SU-DHL-6 (cell line): ENCODE results near the gene ST7L.

Source experiments
- H2AFZ ChIP-seq: fragments of 200-600 bp; sonication (generic); 2 replicates; pipeline ENCODE4 v1.6.1; 2014; ENCODE audit warnings: low read depth, mild to moderate bottlenecking, moderate library complexity, mixed read lengths, antibody characterized with exemption, low read length; ENCODE audit not compliant: severe bottlenecking
- H3F3A ChIP-seq: fragments of 200-600 bp; shearing (Covaris generic); 2 replicates; pipeline ENCODE4 v1.6.0; 2016; ENCODE audit warnings: antibody characterized with exemption, mild to moderate bottlenecking; ENCODE audit not compliant: insufficient read depth
- H3K27ac ChIP-seq: fragments of 200-600 bp; sonication (generic); 2 replicates; pipeline ENCODE4 v1.5.1; 2016; ENCODE audit warnings: low read depth, mild to moderate bottlenecking, low read length, moderate library complexity, mixed read lengths
- H3K27me3 ChIP-seq: fragments of 200-600 bp; sonication (generic), shearing (Covaris generic); 2 replicates; pipeline ENCODE4 v1.6.0; 2014; ENCODE audit warnings: mild to moderate bottlenecking, low read length
- H3K36me3 ChIP-seq: fragments of 200-600 bp; sonication (generic); 2 replicates; pipeline ENCODE4 v1.6.1; 2014; ENCODE audit warnings: mild to moderate bottlenecking, low read length, mixed read lengths
- H3K4me2 ChIP-seq: fragments of 300-600, 200-600 bp; shearing (Covaris generic), sonication (generic); 2 replicates; pipeline ENCODE4 v1.6.0; 2014; ENCODE audit warnings: low read length, low read depth, mild to moderate bottlenecking; ENCODE audit not compliant: poor library complexity, severe bottlenecking
- H3K4me3 ChIP-seq: fragments of 200-600 bp; sonication (generic); 2 replicates; pipeline ENCODE4 v1.5.1; 2014; ENCODE audit warnings: antibody characterized with exemption, low read length, mild to moderate bottlenecking, mixed read lengths; ENCODE audit not compliant: insufficient read depth, poor library complexity, severe bottlenecking
- H3K79me2 ChIP-seq: fragments of 200-600 bp; sonication (generic); 2 replicates; pipeline ENCODE4 v1.6.1; 2014; ENCODE audit warnings: mild to moderate bottlenecking, low read length, moderate library complexity; ENCODE audit not compliant: insufficient read depth
- H3K9ac ChIP-seq: fragments of 200-600 bp; sonication (generic); 2 replicates; pipeline ENCODE4 v1.7.0; 2014; ENCODE audit warnings: mild to moderate bottlenecking, low read length
- H3K9me2 ChIP-seq: fragments of 200-600 bp; sonication (generic); replicated peaks from 2 replicates; pipeline ENCODE4 v1.6.1; 2014; ENCODE audit warnings: low read length; ENCODE audit not compliant: insufficient read depth
- H3K9me3 ChIP-seq: fragments of 200-600 bp; sonication (generic); 2 replicates; pipeline ENCODE4 v1.6.1; 2014; ENCODE audit warnings: low read length, mixed read lengths; ENCODE audit not compliant: insufficient read depth
- H4K20me1 ChIP-seq: fragments of 200-600 bp; sonication (generic); 2 replicates; pipeline ENCODE4 v1.6.1; 2014; ENCODE audit warnings: low read depth, mild to moderate bottlenecking, antibody characterized with exemption, low read length, moderate library complexity, mixed read lengths
- CTCF ChIP-seq: fragments of 200-600 bp; sonication (generic); IDR thresholded peaks from one replicate; pipeline ENCODE4 v1.5.1; 2017; ENCODE audit warnings: antibody characterized with exemption, mild to moderate bottlenecking, low read length, moderate library complexity; ENCODE audit not compliant: insufficient read depth, poor library complexity, severe bottlenecking
- EZH2phosphoT487 ChIP-seq: fragments of 200-600 bp; sonication (generic), shearing (Covaris generic); conservative IDR thresholded peaks from 2 replicates; pipeline ENCODE4 v1.6.1; 2018; ENCODE audit warnings: mild to moderate bottlenecking, antibody characterized with exemption, low read length, moderate library complexity, mixed read lengths

The ST7L gene

DNA sequence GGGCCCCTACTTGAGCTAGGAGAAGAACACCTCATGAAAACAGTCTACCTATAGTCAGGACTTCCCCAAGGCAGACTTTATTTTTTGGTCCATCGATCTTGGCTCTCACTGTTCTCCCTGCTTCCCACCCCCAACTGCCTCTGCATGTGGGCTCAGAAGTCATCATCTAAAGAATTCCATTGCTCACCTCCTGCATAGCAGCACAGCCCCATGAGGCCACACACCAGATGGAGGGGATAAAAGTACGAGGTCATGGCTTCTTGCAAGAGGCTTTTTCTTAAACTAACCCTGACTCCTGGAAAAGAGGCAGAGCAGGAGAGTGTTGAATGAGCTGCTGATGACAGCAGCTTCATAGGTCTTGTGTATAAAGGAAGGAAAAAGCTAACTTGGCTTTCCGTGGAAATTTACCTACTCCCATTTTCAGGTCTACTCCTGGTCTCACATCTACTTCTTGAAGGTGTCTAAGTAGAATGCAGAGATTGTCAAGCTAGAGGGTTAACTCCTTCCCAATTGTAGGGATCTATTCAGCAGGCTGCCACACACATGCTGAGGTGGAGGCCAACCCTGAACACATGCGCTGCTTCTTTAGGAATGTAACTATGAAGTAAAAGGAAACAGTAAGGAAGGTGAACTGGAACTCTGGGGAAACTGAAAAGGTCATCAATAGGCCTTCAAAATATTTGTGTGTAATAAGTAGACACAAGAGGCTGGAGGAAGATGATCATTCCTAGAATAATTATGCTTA lies 91.5 kb downstream of the ST7L start:
- H3K36me3 ChIP-seq, result no peaks in the 10 kb centered on the region
- H3K9ac ChIP-seq, result no peak overlapping the region
- H3F3A ChIP-seq, result no peaks in the 10 kb centered on the region
- no peaks in the 10 kb centered on the region for H3K27me3 ChIP-seq
- no peak overlapping the region for H3K27ac ChIP-seq
- H3K9me2 ChIP-seq, result no peaks in the 10 kb centered on the region
- no peak overlapping the region for H3K4me3 ChIP-seq
- no peak overlapping the region for H2AFZ ChIP-seq
- H3K9me3 ChIP-seq, result no peaks in the 10 kb centered on the region
- H3K79me2 ChIP-seq, result no peaks in the 10 kb centered on the region
- H3K4me2 ChIP-seq, result no peak overlapping the region
- TF ChIP-seq EZH2phosphoT487 (no peak), CTCF (no peak)
- H4K20me1 ChIP-seq, result no peaks in the 10 kb centered on the region

GRCh38 chr1:112524986-112525385 lies 94.0 kb downstream of the ST7L start:
- Histone ChIP-seq H3K9ac (no peak overlapping the region), H3K36me3 (no peaks in the 10 kb centered on the region), H4K20me1 (no peaks in the 10 kb centered on the region), H3K4me2 (no peak overlapping the region), H3K9me2 (no peaks in the 10 kb centered on the region), H3K79me2 (no peaks in the 10 kb centered on the region), H3K27ac (no peak overlapping the region), H3K27me3 (no peaks in the 10 kb centered on the region), H2AFZ (no peak overlapping the region), H3F3A (no peaks in the 10 kb centered on the region), H3K9me3 (no peaks in the 10 kb centered on the region), H3K4me3 (no peak overlapping the region)
- TF ChIP-seq EZH2phosphoT487 (no peak), CTCF (no peak)

DNA sequence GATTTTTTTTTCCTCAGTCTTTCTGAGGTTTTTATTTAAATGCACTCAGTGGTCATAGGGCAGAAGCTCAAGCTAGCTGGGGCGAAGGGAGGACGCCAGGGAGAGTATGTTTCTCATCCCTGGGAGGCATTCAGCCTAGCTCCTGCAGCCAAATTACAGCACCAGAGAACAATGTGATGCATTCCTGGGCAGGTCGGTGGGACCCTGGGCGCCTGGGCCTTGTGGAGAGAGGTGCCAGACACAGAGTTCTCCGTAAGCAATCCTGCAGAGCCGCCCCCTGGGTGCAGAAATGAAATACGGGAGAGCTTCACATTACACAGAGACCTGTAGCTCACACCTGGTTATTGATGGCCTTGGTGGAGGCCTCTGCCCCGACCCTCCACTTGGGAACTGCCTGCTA lies 94.7 kb downstream of the ST7L start:
- Histone ChIP-seq H3K27ac (no peak overlapping the region), H4K20me1 (no peaks in the 10 kb centered on the region), H3K9ac (no peak overlapping the region), H3K4me3 (no peak overlapping the region), H3K36me3 (no peaks in the 10 kb centered on the region), H3K4me2 (no peak overlapping the region), H3K9me2 (no peaks in the 10 kb centered on the region), H2AFZ (no peak overlapping the region), H3F3A (no peaks in the 10 kb centered on the region), H3K27me3 (no peaks in the 10 kb centered on the region), H3K79me2 (no peaks in the 10 kb centered on the region), H3K9me3 (no peaks in the 10 kb centered on the region)
- TF ChIP-seq EZH2phosphoT487, result no peak
- TF ChIP-seq CTCF, result no peak
